ENCODE measurements around the gene KPNB1. TPM values are rescaled to one million over a fixed set of nuclear protein-coding genes. Genes with fewer than 3 reads are reported as not detected.
A peak's percentile ranks its signal among the peaks of the same experiment; 100 is the strongest.

The KPNB1 gene
- polyA plus RNA-seq (2011; rRNA removed) (207 and 212 TPM in 2 replicates), polyA minus RNA-seq (2011; rRNA and poly(A)+ RNA removed) (250 and 270 TPM in 2 replicates)

- Histone ChIP-seq H3K27ac (ENCODE audit: low read depth, low read length) (peak within 1 kb of the TSS; percentile 92), H3K4me3 (ENCODE audit: low read depth, low read length) (peak within 1 kb of the TSS; percentile 90), H3K27me3 (ENCODE audit: control insufficient read depth, insufficient read depth, low read length) (no peaks in the 10 kb centered on the region), H3K9me3 (ENCODE audit: control insufficient read depth, insufficient read depth, low read length) (no peaks in the 10 kb centered on the region)
- no peak for TF ChIP-seq CTCF (IDR thresholded peaks at IDR 0.05; ENCODE audit: low read depth, low read length)
- POLR2A ChIA-PET = interaction anchor here (0.6 to 1.5 kb wide), 10 partner anchors 16 to 44 kb away, joined by 3 to 11 read pairs (median 4); no protein-coding TSS in a partner anchor
- CTCF ChIA-PET = interaction anchor here (0.6 to 1.7 kb wide), 4 partner anchors 15 to 33 kb away, joined by 3 to 9 read pairs (median 4); no protein-coding TSS in a partner anchor
- peak; percentile 100 for DNase-seq (ENCODE audit: low read depth, low spot score)
Observed at GRCh38 chr17:47649153-47649971, at the start of gene KPNB1. KPNB1 (plus strand) TSS chr17:47649919; CDS start chr17:47650245, 326 bp downstream.

DNA sequence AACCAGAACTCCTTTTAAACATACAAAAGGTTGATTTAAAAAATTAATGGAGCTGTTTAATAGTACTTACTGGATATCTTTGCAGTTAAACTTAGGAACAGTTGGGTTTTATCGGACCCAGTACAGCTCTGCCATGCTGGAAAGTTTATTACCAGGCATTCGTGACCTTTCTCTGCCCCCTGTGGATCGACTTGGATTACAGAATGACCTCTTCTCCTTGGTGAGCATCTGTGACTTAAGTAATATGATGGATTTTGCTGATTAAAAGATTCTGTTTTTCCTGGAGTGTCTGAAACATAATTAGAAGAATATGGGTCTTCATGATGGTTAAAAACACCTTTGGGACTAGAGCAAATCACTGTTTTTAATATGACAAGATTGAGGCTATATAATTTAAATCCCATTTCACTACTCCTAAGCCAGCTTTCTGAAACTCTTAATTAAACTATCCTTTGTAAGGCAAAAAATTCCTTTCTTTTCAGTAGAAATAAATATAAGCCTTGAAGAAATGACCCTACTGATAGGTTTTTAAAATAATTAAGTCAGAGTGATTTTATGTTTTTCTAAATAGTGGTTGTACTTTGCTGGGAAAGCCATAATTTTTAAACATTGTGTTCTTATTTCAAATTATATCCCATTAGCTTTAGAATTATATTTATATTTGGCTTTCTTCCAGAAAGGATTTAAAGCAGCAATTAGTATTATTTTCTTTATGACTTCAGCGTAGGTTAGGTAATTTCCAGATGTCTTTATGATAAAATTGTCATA lies 45.7 kb upstream of the KPNB1 start:
- DNase-seq (ENCODE audit: low read depth, low spot score) = no peak
- TF ChIP-seq CTCF (IDR thresholded peaks at IDR 0.05; ENCODE audit: low read depth, low read length) = no peak
- H3K27ac ChIP-seq (ENCODE audit: low read depth, low read length) = no peak overlapping the region
- CTCF ChIA-PET = interaction anchor here (2.9 kb wide), 1 partner anchor 14 kb away, joined by 9 read pairs; no protein-coding TSS in a partner anchor
- H3K4me3 ChIP-seq (ENCODE audit: low read depth, low read length) = no peak overlapping the region
- H3K27me3 ChIP-seq (ENCODE audit: control insufficient read depth, insufficient read depth, low read length) = no peaks in the 10 kb centered on the region
- no peaks in the 10 kb centered on the region for H3K9me3 ChIP-seq (ENCODE audit: control insufficient read depth, insufficient read depth, low read length)
- POLR2A ChIA-PET = no interaction called here

DNA sequence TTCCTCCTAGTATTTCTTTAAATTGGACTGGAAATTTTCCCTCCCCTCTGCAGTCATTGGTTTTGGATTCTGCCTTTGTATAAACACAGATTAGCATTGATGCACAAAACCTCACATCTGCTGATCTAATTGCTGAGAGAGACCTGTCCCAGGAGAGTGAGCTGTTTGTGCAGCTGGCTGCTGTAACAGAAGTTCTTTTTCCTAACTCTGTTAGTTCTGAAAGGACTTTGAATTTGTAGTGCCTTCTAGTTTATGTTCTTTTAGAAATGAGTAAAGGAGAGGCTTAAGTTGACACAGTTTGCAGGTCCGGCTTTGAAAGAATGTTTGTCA lies 45.2 kb upstream of the KPNB1 start:
- ChIA-PET POLR2A (interaction anchor here (1.0 kb wide), 1 partner anchor 45 kb away, joined by 3 read pairs; no protein-coding TSS in a partner anchor), CTCF (interaction anchor here (2.9 to 3.2 kb wide), 2 partner anchors 11 to 14 kb away, joined by 9 to 15 read pairs; no protein-coding TSS in a partner anchor)
- H3K27ac ChIP-seq (ENCODE audit: low read depth, low read length) = peak overlapping the region; percentile 22
- no peaks in the 10 kb centered on the region for H3K9me3 ChIP-seq (ENCODE audit: control insufficient read depth, insufficient read depth, low read length)
- DNase-seq (ENCODE audit: low read depth, low spot score) = peak; percentile 41
- H3K4me3 ChIP-seq (ENCODE audit: low read depth, low read length) = no peak overlapping the region
- no peak for TF ChIP-seq CTCF (IDR thresholded peaks at IDR 0.05; ENCODE audit: low read depth, low read length)
- H3K27me3 ChIP-seq (ENCODE audit: control insufficient read depth, insufficient read depth, low read length) = no peaks in the 10 kb centered on the region

DNA sequence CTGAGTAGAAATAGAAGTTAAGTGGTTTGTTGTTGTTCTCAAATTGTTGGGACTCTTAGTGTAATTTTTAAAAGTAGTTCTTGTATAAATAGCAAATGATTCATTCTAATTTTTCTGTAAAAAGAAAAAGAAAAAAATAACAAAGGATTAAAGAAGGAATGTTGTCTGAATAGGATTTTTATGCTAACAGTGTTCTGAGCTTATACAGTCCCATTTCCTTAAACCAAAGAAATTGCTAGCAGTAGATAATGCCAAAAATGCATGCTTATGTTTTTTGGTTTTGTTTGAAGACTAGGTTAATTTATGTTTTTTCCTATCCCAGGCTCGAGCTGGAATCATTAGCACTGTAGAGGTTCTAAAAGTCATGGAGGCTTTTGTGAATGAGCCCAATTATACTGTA lies 44.7 kb upstream of the KPNB1 start:
- H3K27ac ChIP-seq (ENCODE audit: low read depth, low read length) = peak overlapping the region; percentile 43
- H3K9me3 ChIP-seq (ENCODE audit: control insufficient read depth, insufficient read depth, low read length) = no peaks in the 10 kb centered on the region
- TF ChIP-seq CTCF (IDR thresholded peaks at IDR 0.05; ENCODE audit: low read depth, low read length) = no peak
- no peak for DNase-seq (ENCODE audit: low read depth, low spot score)
- CTCF ChIA-PET = interaction anchor here (2.9 to 3.2 kb wide), 2 partner anchors 11 to 13 kb away, joined by 9 to 15 read pairs; no protein-coding TSS in a partner anchor
- no peaks in the 10 kb centered on the region for H3K27me3 ChIP-seq (ENCODE audit: control insufficient read depth, insufficient read depth, low read length)
- H3K4me3 ChIP-seq (ENCODE audit: low read depth, low read length) = no peak overlapping the region
- POLR2A ChIA-PET = interaction anchor here (1.0 kb wide), 1 partner anchor 44 kb away, joined by 3 read pairs; no protein-coding TSS in a partner anchor
